Ascending aorta (tissue), 2 donors: ENCODE measurements around the gene TSTD2. TPM values are rescaled to one million over a fixed set of nuclear protein-coding genes. Genes with fewer than 3 reads are reported as not detected.

Source experiments
- DNase-seq, 2 donors: peaks; one replicate each; pipeline ENCODE4 v3.0.0-alpha.2; 2019; ENCODE audit warnings: low spot score in 2 of 2
- H3K27ac ChIP-seq, 2 donors: fragments of 200-600 bp; sonication (generic); one replicate each; pipeline ENCODE4 v1.5.1; 2016 to 2017; ENCODE audit warnings: mild to moderate bottlenecking in 1 of 2
- H3K27me3 ChIP-seq: fragments of 200-600 bp; sonication (generic); one replicate; pipeline ENCODE4 v1.5.1; 2017
- H3K36me3 ChIP-seq, 2 donors: fragments of 200-600 bp; sonication (generic); one replicate each; pipeline ENCODE4 v1.5.1; 2016
- H3K4me1 ChIP-seq, 2 donors: fragments of 200-600 bp; sonication (generic); one replicate each; pipeline ENCODE4 v1.5.1; 2016 to 2017; ENCODE audit warnings: mild to moderate bottlenecking in 1 of 2
- H3K4me3 ChIP-seq, 2 donors: fragments of 200-600 bp; sonication (generic); one replicate each; pipeline ENCODE4 v1.5.1; 2016 to 2017; ENCODE audit warnings: mild to moderate bottlenecking in 1 of 2
- H3K9me3 ChIP-seq, 2 donors: fragments of 200-600 bp; sonication (generic); one replicate each; pipeline ENCODE4 v1.5.1; 2016
- CTCF ChIP-seq, 3 experiments: fragments of 200-600 bp in 2 of 3; fragments of 450-650 bp in 1 of 3; sonication (generic) in 2 of 3; IDR thresholded peaks; one replicate each; pipeline ENCODE4 v1.5.1; 2016 to 2019; ENCODE audit warnings: antibody characterized with exemption in 3 of 3, mild to moderate bottlenecking in 1 of 3, moderate library complexity in 1 of 3
- intact Hi-C: fragments of 100-400 bp; cut with DNase I; formaldehyde crosslinking; loops from one replicate; pipeline ENCODE4 v1.15.1; 2023
- total RNA-seq: library from RNA; depleted of rRNA; stranded (reverse); fragments of >200 nt; gene quantifications from one replicate; pipeline ENCODE4 v1.1.0, GENCODE V29; 2016

Gene TSTD2
- total RNA-seq, 1 donor from 2014 or later = 1.4 TPM

- Histone ChIP-seq H3K27ac (no peak overlapping the region), H3K4me1 (peaks cover 7 to 12% of the 10 kb centered on the region in 2 donors), H3K4me3 (no peak overlapping the region), H3K36me3 (peaks cover 19 to 36% of the 10 kb centered on the region in 2 donors), H3K9me3 (no peaks in the 10 kb centered on the region), H3K27me3 (no peaks in the 10 kb centered on the region)
- no peak for TF ChIP-seq CTCF (IDR thresholded peaks at IDR 0.05)
- intact Hi-C loops = no loop called here
- no peak for DNase-seq
Measured at GRCh38 chr9:97640325-97640724, 7.2 kb upstream of the TSTD2 start.

DNA sequence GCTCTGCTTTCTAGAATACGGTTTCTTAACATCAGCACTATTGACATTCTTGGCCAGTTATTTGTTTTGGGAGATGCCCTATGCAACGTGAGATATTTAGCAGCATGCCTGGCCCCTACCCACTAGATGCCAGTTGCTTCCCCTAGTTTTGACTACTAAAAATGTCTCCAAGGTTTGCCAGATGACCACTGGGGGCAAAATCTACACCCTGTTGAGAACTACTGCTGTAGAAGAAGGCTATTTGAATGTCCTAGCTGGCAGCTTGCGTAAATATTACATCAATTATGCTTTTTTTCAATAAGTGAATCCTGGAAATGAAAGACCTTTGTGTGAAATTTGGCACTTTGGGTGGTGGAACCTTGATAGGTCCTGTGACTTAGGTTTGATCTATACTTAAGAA is 5.5 kb upstream of the TSTD2 start:
- intact Hi-C loops = no loop called here
- no peaks in the 10 kb centered on the region for H3K9me3 ChIP-seq
- no peak for TF ChIP-seq CTCF (IDR thresholded peaks at IDR 0.05)
- no peak overlapping the region for H3K27ac ChIP-seq
- no peak for DNase-seq
- H3K36me3 ChIP-seq = peaks cover 7 to 20% of the 10 kb centered on the region in 2 donors
- peaks cover 10 to 17% of the 10 kb centered on the region in 2 donors for H3K4me1 ChIP-seq
- no peak overlapping the region for H3K4me3 ChIP-seq
- no peaks in the 10 kb centered on the region for H3K27me3 ChIP-seq

DNA sequence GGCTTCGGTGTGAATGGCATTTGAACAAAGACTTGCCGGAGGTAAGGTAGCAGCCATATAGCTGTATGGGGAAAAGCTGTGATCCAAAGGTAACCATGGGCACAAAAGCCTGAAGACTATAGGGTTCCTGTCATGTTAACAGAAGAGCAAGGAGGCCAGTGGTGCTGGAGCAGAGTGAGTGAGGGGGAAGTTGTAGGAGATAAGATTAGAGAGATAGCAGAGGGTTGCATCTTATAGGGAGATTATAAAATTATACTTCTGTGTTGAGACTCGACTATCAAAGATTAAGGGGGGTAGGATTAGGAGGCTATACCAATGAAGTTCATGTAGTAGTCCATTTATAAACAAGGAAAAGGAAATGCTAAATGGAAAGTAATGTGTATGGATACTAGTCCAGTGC is 3.7 kb upstream of the TSTD2 start:
- H3K27ac ChIP-seq = no peak overlapping the region
- no peak for TF ChIP-seq CTCF (IDR thresholded peaks at IDR 0.05)
- intact Hi-C loops = no loop called here
- DNase-seq = no peak
- H3K36me3 ChIP-seq = peaks cover 0 to 4% of the 10 kb centered on the region in 2 donors
- no peaks in the 10 kb centered on the region for H3K27me3 ChIP-seq
- H3K4me1 ChIP-seq = peaks cover 10 to 17% of the 10 kb centered on the region in 2 donors
- no peaks in the 10 kb centered on the region for H3K9me3 ChIP-seq
- no peak overlapping the region for H3K4me3 ChIP-seq

GRCh38 chr9:97635026-97635425 is 1.9 kb upstream of the TSTD2 start:
- no peak for TF ChIP-seq CTCF (IDR thresholded peaks at IDR 0.05)
- intact Hi-C loops = no loop called here
- no peaks in the 10 kb centered on the region for H3K36me3 ChIP-seq
- no peak overlapping the region for H3K27ac ChIP-seq
- peaks cover 10 to 25% of the 10 kb centered on the region in 2 donors for H3K4me1 ChIP-seq
- no peaks in the 10 kb centered on the region for H3K9me3 ChIP-seq
- no peak for DNase-seq
- H3K4me3 ChIP-seq = peak overlapping the region in 1 of 2 donors; percentile 89
- H3K27me3 ChIP-seq = no peaks in the 10 kb centered on the region

- no peaks in the 10 kb centered on the region for H3K36me3 ChIP-seq
- no peaks in the 10 kb centered on the region for H3K9me3 ChIP-seq
- H3K4me1 ChIP-seq = peaks cover 10 to 25% of the 10 kb centered on the region in 2 donors
- DNase-seq = no peak
- H3K27ac ChIP-seq = peak overlapping the region; percentile 97 to 98
- intact Hi-C loops = loop anchor here (1.0 to 5.0 kb wide), 5 partner anchors 63 to 423 kb away; partner anchors contain the start of genes NANS, TDRD7, TMOD1 and XPA
- H3K4me3 ChIP-seq = peak overlapping the region; percentile 81 to 89
- H3K27me3 ChIP-seq = no peaks in the 10 kb centered on the region
- TF ChIP-seq CTCF (IDR thresholded peaks at IDR 0.05) = no peak
Measured at GRCh38 chr9:97633859-97634490, 807 bp upstream of the TSTD2 start.
